SHP77 treated with DMSO at 0.1 percent for 48 hours (cell line): Measurements from ENCODE around the gene PLPP7.

Source experiments
- DNase-seq: peaks from one replicate; lab custom pipeline; 2025; lab: John Stamatoyannopoulos, UW

Gene PLPP7

GRCh38 chr9:131281119-131281965 is 8.2 kb upstream of the PLPP7 start:
- DNase-seq: no peak

GRCh38 chr9:131282175-131282574 is 7.3 kb upstream of the PLPP7 start:
- no peak for DNase-seq

GRCh38 chr9:131282688-131283422 is 6.7 kb upstream of the PLPP7 start:
- DNase-seq: no peak

GRCh38 chr9:131284856-131285255 is 4.7 kb upstream of the PLPP7 start:
- no peak for DNase-seq

- no peak for DNase-seq
Observed at GRCh38 chr9:131287359-131287758, 2.2 kb upstream of the PLPP7 start.

GRCh38 chr9:131288217-131288616 is 1.3 kb upstream of the PLPP7 start:
- no peak for DNase-seq

- DNase-seq: no peak
Observed at GRCh38 chr9:131290036-131290766, 678 bp downstream of the PLPP7 start.

GRCh38 chr9:131290767-131291370 is 1.3 kb downstream of the PLPP7 start:
- no peak for DNase-seq

GRCh38 chr9:131291795-131292315 is 2.3 kb downstream of the PLPP7 start:
- no peak for DNase-seq

GRCh38 chr9:131292937-131293336 is 3.4 kb downstream of the PLPP7 start:
- no peak for DNase-seq

- no peak for DNase-seq
Observed at GRCh38 chr9:131296460-131296859, 6.9 kb downstream of the PLPP7 start.

- no peak for DNase-seq
Observed at GRCh38 chr9:131296906-131297500, 7.5 kb downstream of the PLPP7 start.

GRCh38 chr9:131297903-131298302 is 8.4 kb downstream of the PLPP7 start:
- DNase-seq: no peak

- DNase-seq: no peak
Observed at GRCh38 chr9:131298341-131298740, 8.8 kb downstream of the PLPP7 start.

GRCh38 chr9:131298816-131299215 is 9.3 kb downstream of the PLPP7 start:
- no peak for DNase-seq

- no peak for DNase-seq
Observed at GRCh38 chr9:131299346-131299960, 9.9 kb downstream of the PLPP7 start.

GRCh38 chr9:131299961-131300347 is 10.4 kb downstream of the PLPP7 start:
- DNase-seq: no peak

GRCh38 chr9:131300444-131300843 is 10.9 kb downstream of the PLPP7 start:
- DNase-seq: no peak

- no peak for DNase-seq
Observed at GRCh38 chr9:131302244-131303075, 12.9 kb downstream of the PLPP7 start.
